ENCODE measurements around the gene TH. TPM values are rescaled to one million over a fixed set of nuclear protein-coding genes. Genes with fewer than 3 reads are reported as not detected.

TH gene
- total RNA-seq, 4 donors from 2014 or later: 1.3 TPM; not detected in 3

DNA sequence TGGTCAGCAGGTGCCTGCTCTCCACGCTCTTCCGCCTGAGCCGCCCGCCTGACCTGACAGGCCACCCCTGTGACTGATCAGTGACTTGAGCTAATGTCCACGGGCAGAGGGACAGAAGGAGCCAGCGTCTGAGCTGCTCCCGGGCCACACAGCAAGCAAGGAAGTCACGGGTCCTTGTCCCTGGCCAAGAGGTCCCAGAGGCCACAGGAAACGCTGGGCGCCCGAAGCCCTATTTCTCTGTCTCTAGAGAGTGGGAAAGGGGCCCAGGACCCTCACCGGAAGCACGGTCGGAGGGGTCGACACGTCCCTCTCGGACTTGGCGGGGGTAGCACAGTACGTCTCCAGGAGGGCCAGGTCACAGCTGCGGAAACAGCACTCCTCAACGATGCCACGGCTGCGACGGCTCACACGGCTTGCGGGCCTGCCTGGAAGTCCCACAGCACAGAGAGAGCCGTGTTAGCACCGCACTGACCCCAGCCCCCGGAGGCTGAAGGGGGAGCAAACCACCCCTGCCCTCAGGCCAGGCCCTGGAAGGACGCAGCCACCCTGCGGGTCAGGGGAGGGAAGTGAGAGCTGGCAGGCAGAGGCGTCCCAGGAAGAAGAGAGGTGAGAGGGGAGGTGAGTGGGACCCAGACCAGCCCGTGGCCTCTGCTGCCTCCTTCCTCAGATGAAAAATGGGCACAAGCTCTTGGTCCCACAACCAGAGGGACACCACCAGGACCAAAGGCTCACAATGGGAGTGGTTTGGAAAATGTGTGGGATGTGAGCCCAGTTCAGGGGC lies 38.2 kb downstream of the TH start:
- Histone ChIP-seq H3K4me1 (peaks cover 6 to 22% (median 19%) of the 10 kb centered on the region in 4 donors), H3K9me3 (no peaks in the 10 kb centered on the region), H3K27me3 (peaks cover 0 to 99% (median 15%) of the 10 kb centered on the region in 4 donors), H3K4me3 (no peak overlapping the region), H3K36me3 (peaks cover 0 to 25% (median 0%) of the 10 kb centered on the region in 4 donors), H3K27ac (replicated peaks in 1 of 4) (no peak overlapping the region)
- WGBS: 58% methylated on average over 17 of the region's 33 CpGs
- no peak for DNase-seq (ENCODE audit: extremely low spot score)
- TF ChIP-seq POLR2A (IDR thresholded peaks at IDR 0.05; ENCODE audit: low read depth) (no peak), EP300 (IDR thresholded peaks at IDR 0.05) (no peak), CTCF (IDR thresholded peaks at IDR 0.05) (no peak), POLR2AphosphoS5 (IDR thresholded peaks at IDR 0.05) (no peak)
- intact Hi-C loops (cut with DNase I): no loop called here

GRCh38 chr11:2132874-2133240 lies 38.8 kb downstream of the TH start:
- H3K9me3 ChIP-seq: no peaks in the 10 kb centered on the region
- WGBS: 54% methylated on average over 11 of the region's 24 CpGs
- no peak overlapping the region for H3K27ac ChIP-seq (replicated peaks in 1 of 4)
- intact Hi-C loops (cut with DNase I): no loop called here
- DNase-seq (ENCODE audit: extremely low spot score): no peak
- H3K27me3 ChIP-seq: peaks cover 0 to 99% (median 12%) of the 10 kb centered on the region in 4 donors
- TF ChIP-seq POLR2AphosphoS5 (IDR thresholded peaks at IDR 0.05) (no peak), EP300 (IDR thresholded peaks at IDR 0.05) (no peak), CTCF (IDR thresholded peaks at IDR 0.05) (no peak), POLR2A (IDR thresholded peaks at IDR 0.05; ENCODE audit: low read depth) (no peak)
- H3K4me1 ChIP-seq: peaks cover 6 to 16% (median 13%) of the 10 kb centered on the region in 4 donors
- no peak overlapping the region for H3K4me3 ChIP-seq
- H3K36me3 ChIP-seq: peaks cover 0 to 25% (median 0%) of the 10 kb centered on the region in 4 donors

DNA sequence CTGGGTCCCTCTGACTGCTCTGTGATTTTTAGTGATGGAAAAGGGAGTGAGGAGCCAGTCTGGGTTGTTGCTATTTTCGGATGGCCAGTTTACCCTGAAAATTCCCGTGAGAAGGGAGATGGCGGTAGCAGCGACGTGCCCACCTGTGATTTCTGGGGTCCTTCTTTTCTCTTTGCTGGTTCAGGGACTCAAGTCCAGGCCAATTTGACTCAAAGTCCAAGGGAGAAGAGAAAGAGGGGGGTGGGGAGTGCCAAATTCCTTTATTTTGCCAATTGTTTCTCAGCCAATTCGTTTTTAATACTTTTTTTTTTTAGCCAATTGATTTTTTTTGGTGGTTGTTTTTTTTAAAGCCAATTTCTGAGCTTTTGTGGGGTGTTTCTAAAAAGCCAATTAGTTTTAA lies 39.4 kb downstream of the TH start:
- intact Hi-C loops (cut with DNase I): no loop called here
- WGBS: 72% methylated on average over 6 of the region's 6 CpGs
- H3K27me3 ChIP-seq: peaks cover 0 to 98% (median 7%) of the 10 kb centered on the region in 4 donors

DNA sequence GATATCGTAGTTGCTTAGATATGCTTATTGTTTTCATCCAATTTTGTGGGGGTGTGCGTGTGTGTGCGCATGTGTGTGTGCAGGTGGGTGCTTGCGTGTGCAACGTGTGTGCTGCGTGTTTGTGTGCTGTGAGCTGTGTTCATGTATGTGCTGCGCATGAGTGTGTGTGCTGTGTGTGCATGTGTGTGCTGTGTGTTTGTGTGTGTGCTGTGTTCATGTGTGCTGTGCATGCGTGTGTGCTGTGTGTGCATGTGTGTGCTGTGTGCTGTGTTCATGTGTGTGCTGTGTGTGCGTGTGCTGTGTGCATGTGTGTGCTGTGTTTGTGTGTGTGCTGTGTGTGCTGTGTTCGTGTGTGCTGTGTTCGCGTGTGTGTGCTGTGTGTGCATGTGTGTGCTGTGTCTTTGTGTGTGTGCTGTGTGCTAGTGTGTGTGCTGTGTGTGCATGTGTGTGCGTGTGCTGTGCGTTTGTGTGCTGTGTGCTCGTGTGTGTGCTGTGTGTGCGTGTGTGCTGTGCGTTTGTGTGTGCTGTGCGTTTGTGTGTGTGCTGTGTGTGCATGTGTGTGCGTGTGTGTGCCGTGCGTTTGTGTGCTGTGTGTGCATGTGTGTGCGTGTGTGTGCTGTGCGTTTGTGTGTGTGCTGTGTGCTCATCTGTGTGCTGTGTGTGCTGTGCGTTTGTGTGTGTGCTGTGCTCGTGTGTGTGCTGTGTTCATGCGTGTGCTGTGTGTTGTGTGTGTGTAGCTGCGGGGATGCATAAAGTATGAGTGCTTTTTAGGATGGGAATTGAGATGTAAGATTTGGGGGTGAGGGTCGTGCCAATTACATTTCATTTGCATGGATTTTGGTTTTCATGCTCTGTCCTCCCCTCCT lies 40.0 kb downstream of the TH start:
- Histone ChIP-seq H3K36me3 (peaks cover 0 to 25% (median 0%) of the 10 kb centered on the region in 4 donors), H3K4me1 (peaks cover 0 to 4% (median 1%) of the 10 kb centered on the region in 4 donors), H3K27ac (replicated peaks in 1 of 4) (no peak overlapping the region), H3K9me3 (no peaks in the 10 kb centered on the region), H3K4me3 (no peak overlapping the region), H3K27me3 (peaks cover 0 to 92% (median 4%) of the 10 kb centered on the region in 4 donors)
- 78% methylated on average over 28 of the region's 28 CpGs for WGBS
- intact Hi-C loops (cut with DNase I): no loop called here
- no peak for TF ChIP-seq CTCF (IDR thresholded peaks at IDR 0.05)
- TF ChIP-seq POLR2AphosphoS5 (IDR thresholded peaks at IDR 0.05): no peak
- TF ChIP-seq EP300 (IDR thresholded peaks at IDR 0.05): no peak
- no peak for TF ChIP-seq POLR2A (IDR thresholded peaks at IDR 0.05; ENCODE audit: low read depth)
- DNase-seq (ENCODE audit: extremely low spot score): no peak

More for the DNA sequence above, 39.4 kb downstream of the TH start:
- no peak for DNase-seq (ENCODE audit: extremely low spot score)
- Histone ChIP-seq H3K9me3 (no peaks in the 10 kb centered on the region), H3K36me3 (peaks cover 0 to 25% (median 0%) of the 10 kb centered on the region in 4 donors), H3K4me3 (no peak overlapping the region), H3K4me1 (peaks cover 0 to 10% (median 7%) of the 10 kb centered on the region in 4 donors), H3K27ac (replicated peaks in 1 of 4) (no peak overlapping the region)
- TF ChIP-seq POLR2A (IDR thresholded peaks at IDR 0.05; ENCODE audit: low read depth): no peak
- no peak for TF ChIP-seq CTCF (IDR thresholded peaks at IDR 0.05)
- no peak for TF ChIP-seq EP300 (IDR thresholded peaks at IDR 0.05)
- no peak for TF ChIP-seq POLR2AphosphoS5 (IDR thresholded peaks at IDR 0.05)
